WTC11 (cell line): ENCODE results near the gene MTX1.

Source experiments
- ETV6 ChIP-seq: sonication (generic); formaldehyde crosslinking; IDR thresholded peaks from 2 replicates; pipeline ENCODE4 v1.8.1; 2022; ENCODE audit warnings: mild to moderate bottlenecking, missing genetic modification reagents
- SMAD4 ChIP-seq: sonication (generic); formaldehyde crosslinking; IDR thresholded peaks from 2 replicates; pipeline ENCODE4 v1.8.0; 2022; ENCODE audit warnings: mild to moderate bottlenecking, missing genetic modification reagents
- SP1 ChIP-seq: sonication (generic); formaldehyde crosslinking; conservative IDR thresholded peaks from 2 replicates; pipeline ENCODE4 v1.8.1; 2022; ENCODE audit warnings: missing genetic modification reagents
- TF ChIP-seq, protein P1 (sequence below): fragments of 200-600 bp; IDR thresholded peaks from 2 replicates; pipeline ENCODE4 v1.8.0; 2022; ENCODE audit warnings: antibody characterized with exemption
- TF ChIP-seq, protein P2 (sequence below): sonication (generic); formaldehyde crosslinking; IDR thresholded peaks from 2 replicates; pipeline ENCODE4 v1.8.1; 2022; ENCODE audit warnings: mild to moderate bottlenecking, moderate library complexity, missing genetic modification reagents

- TF ChIP-seq SP1 (CRISPR knock-in tag), result no peak
- TF ChIP-seq, protein P1, sequence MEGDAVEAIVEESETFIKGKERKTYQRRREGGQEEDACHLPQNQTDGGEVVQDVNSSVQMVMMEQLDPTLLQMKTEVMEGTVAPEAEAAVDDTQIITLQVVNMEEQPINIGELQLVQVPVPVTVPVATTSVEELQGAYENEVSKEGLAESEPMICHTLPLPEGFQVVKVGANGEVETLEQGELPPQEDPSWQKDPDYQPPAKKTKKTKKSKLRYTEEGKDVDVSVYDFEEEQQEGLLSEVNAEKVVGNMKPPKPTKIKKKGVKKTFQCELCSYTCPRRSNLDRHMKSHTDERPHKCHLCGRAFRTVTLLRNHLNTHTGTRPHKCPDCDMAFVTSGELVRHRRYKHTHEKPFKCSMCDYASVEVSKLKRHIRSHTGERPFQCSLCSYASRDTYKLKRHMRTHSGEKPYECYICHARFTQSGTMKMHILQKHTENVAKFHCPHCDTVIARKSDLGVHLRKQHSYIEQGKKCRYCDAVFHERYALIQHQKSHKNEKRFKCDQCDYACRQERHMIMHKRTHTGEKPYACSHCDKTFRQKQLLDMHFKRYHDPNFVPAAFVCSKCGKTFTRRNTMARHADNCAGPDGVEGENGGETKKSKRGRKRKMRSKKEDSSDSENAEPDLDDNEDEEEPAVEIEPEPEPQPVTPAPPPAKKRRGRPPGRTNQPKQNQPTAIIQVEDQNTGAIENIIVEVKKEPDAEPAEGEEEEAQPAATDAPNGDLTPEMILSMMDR, result no peak
- no peak for TF ChIP-seq ETV6 (CRISPR knock-in tag)
- no peak for TF ChIP-seq SMAD4
- TF ChIP-seq, protein P2, sequence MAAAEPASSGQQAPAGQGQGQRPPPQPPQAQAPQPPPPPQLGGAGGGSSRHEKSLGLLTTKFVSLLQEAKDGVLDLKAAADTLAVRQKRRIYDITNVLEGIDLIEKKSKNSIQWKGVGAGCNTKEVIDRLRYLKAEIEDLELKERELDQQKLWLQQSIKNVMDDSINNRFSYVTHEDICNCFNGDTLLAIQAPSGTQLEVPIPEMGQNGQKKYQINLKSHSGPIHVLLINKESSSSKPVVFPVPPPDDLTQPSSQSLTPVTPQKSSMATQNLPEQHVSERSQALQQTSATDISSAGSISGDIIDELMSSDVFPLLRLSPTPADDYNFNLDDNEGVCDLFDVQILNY (CRISPR knock-in tag), result no peak
These were observed 522 bp upstream of the MTX1 start, which contains the start of gene THBS3 for GRCh38 chr1:155207806-155208540.
